ENCODE data around the gene FBXL19. TPM values are rescaled to one million over a fixed set of nuclear protein-coding genes. Genes with fewer than 3 reads are reported as not detected.

FBXL19 gene
- total and polyA plus RNA-seq, 2 donors (not counting 1 experiment from before 2014, with no cell fraction given), result 3.1 to 14.5 TPM

DNA sequence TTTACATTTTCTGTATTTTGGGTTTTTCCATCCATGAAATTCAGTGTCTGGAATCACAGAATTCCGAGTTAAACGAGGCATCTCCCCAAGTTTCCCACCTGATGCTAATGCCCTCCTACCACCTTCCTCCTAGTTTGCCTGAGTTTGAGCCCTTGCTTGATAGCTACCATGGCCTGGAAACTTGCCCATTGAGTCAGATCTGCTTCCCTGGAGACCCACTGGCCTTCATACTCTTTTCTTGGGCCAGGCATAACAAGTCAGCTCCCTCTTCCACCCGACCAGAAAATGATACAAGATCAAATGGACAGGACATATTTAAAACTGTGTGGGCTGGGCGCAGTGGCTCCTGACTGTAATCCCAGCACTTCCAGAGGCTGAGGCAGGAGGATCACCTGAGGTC is 44.4 kb downstream of the FBXL19 start:
- H3K4me1 ChIP-seq (ENCODE audit: control insufficient read depth, extremely low read depth, insufficient read depth, low read length), result no peaks in the 10 kb centered on the region
- no peaks in the 10 kb centered on the region for H3K79me2 ChIP-seq (ENCODE audit: control insufficient read depth, insufficient read depth, low read length)
- TF ChIP-seq CTCF (conservative IDR thresholded peaks at IDR 0.05 in 1 of 2, IDR thresholded peaks at IDR 0.05 in 1 of 2; ENCODE audit: low read depth in 1 of 2, low read length in 2 of 2) (no peak), EZH2 (IDR thresholded peaks at IDR 0.05; ENCODE audit: low read length, missing control alignments) (no peak)
- H3K9ac ChIP-seq (ENCODE audit: insufficient read depth, low read length), result no peak overlapping the region
- H3K9me3 ChIP-seq (ENCODE audit: control insufficient read depth, insufficient read depth, low read depth, low read length), result no peaks in the 10 kb centered on the region
- H3K27me3 ChIP-seq (ENCODE audit: control insufficient read depth, insufficient read depth, low read length), result no peaks in the 10 kb centered on the region
- peaks cover 43% of the 10 kb centered on the region for H3K36me3 ChIP-seq (ENCODE audit: control insufficient read depth, insufficient read depth, low read length)
- H3K27ac ChIP-seq (ENCODE audit: insufficient read depth, low read length), result no peak overlapping the region
- no peak overlapping the region for H3K4me2 ChIP-seq (ENCODE audit: extremely low read depth, insufficient read depth, low read length)
- no peaks in the 10 kb centered on the region for H4K20me1 ChIP-seq (ENCODE audit: control insufficient read depth, extremely low read depth, insufficient read depth, low read length)
- DNase-seq (ENCODE audit: low read depth in 2 of 2), result no peak
- no peak overlapping the region for H3K4me3 ChIP-seq (replicated peaks in 1 of 4; ENCODE audit: control extremely low read depth in 1 of 4, insufficient read depth in 1 of 4, low read depth in 3 of 4, low read length in 4 of 4)
- no peak overlapping the region for H2AFZ ChIP-seq (ENCODE audit: low read length)

DNA sequence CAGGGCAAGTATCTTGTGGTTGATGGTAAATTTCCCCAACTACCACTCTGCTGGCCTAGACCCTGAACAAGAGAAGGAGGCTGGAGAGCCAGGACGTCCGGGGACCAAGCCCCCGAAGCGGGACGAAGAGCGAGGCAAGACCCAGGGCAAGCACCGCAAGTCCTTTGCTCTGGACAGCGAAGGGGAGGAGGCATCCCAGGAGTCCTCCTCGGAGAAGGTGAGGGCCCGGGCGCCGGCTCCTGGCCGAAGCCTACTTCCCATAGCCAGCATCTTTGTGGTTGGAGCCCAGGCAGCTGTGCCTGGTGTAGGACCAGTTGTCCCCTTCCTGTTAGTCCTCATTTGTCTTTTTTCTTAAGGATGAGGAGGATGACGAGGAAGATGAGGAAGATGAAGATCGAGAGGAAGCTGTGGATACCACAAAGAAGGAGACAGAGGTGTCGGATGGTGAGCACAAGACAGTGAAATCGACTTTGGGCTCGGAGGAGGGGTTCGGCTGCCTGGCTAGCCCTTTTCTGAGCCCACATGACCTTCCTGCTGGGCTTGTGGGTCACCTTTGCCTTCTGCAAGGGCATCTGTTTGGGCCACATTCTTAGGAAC is 46.0 kb downstream of the FBXL19 start:
- Histone ChIP-seq H3K79me2 (ENCODE audit: control insufficient read depth, insufficient read depth, low read length) (no peaks in the 10 kb centered on the region), H3K36me3 (ENCODE audit: control insufficient read depth, insufficient read depth, low read length) (peaks cover 48% of the 10 kb centered on the region), H2AFZ (ENCODE audit: low read length) (no peak overlapping the region), H3K4me1 (ENCODE audit: control insufficient read depth, extremely low read depth, insufficient read depth, low read length) (no peaks in the 10 kb centered on the region), H3K4me2 (ENCODE audit: extremely low read depth, insufficient read depth, low read length) (no peak overlapping the region), H4K20me1 (ENCODE audit: control insufficient read depth, extremely low read depth, insufficient read depth, low read length) (no peaks in the 10 kb centered on the region), H3K27me3 (ENCODE audit: control insufficient read depth, insufficient read depth, low read length) (no peaks in the 10 kb centered on the region), H3K27ac (ENCODE audit: insufficient read depth, low read length) (no peak overlapping the region), H3K9me3 (ENCODE audit: control insufficient read depth, insufficient read depth, low read depth, low read length) (no peaks in the 10 kb centered on the region), H3K9ac (ENCODE audit: insufficient read depth, low read length) (no peak overlapping the region), H3K4me3 (replicated peaks in 1 of 4; ENCODE audit: control extremely low read depth in 1 of 4, insufficient read depth in 1 of 4, low read depth in 3 of 4, low read length in 4 of 4) (no peak overlapping the region)
- no peak for DNase-seq (ENCODE audit: low read depth in 2 of 2)
- TF ChIP-seq CTCF (conservative IDR thresholded peaks at IDR 0.05 in 1 of 2, IDR thresholded peaks at IDR 0.05 in 1 of 2; ENCODE audit: low read depth in 1 of 2, low read length in 2 of 2) (no peak), EZH2 (IDR thresholded peaks at IDR 0.05; ENCODE audit: low read length, missing control alignments) (no peak)

DNA sequence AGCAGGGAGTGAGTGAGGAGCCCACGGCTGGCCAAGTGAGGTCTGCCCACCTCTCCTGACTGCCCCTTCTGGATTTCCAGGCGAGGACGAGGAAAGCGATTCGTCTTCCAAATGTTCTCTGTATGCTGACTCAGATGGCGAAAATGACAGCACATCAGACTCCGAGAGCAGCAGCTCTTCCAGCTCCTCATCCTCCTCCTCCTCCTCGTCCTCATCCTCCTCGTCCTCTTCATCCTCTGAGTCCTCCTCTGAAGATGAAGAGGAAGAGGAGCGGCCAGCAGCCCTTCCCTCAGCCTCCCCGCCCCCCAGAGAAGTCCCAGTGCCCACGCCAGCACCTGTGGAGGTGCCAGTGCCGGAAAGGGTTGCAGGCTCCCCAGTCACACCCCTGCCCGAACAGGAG is 47.9 kb downstream of the FBXL19 start:
- Histone ChIP-seq H3K4me1 (ENCODE audit: control insufficient read depth, extremely low read depth, insufficient read depth, low read length) (no peaks in the 10 kb centered on the region), H3K79me2 (ENCODE audit: control insufficient read depth, insufficient read depth, low read length) (no peaks in the 10 kb centered on the region), H3K36me3 (ENCODE audit: control insufficient read depth, insufficient read depth, low read length) (peaks cover 36% of the 10 kb centered on the region), H3K4me2 (ENCODE audit: extremely low read depth, insufficient read depth, low read length) (no peak overlapping the region), H4K20me1 (ENCODE audit: control insufficient read depth, extremely low read depth, insufficient read depth, low read length) (no peaks in the 10 kb centered on the region), H2AFZ (ENCODE audit: low read length) (no peak overlapping the region), H3K27ac (ENCODE audit: insufficient read depth, low read length) (no peak overlapping the region), H3K9me3 (ENCODE audit: control insufficient read depth, insufficient read depth, low read depth, low read length) (no peaks in the 10 kb centered on the region), H3K27me3 (ENCODE audit: control insufficient read depth, insufficient read depth, low read length) (no peaks in the 10 kb centered on the region), H3K9ac (ENCODE audit: insufficient read depth, low read length) (no peak overlapping the region), H3K4me3 (replicated peaks in 1 of 4; ENCODE audit: control extremely low read depth in 1 of 4, insufficient read depth in 1 of 4, low read depth in 3 of 4, low read length in 4 of 4) (no peak overlapping the region)
- DNase-seq (ENCODE audit: low read depth in 2 of 2), result no peak
- TF ChIP-seq EZH2 (IDR thresholded peaks at IDR 0.05; ENCODE audit: low read length, missing control alignments) (no peak), CTCF (conservative IDR thresholded peaks at IDR 0.05 in 1 of 2, IDR thresholded peaks at IDR 0.05 in 1 of 2; ENCODE audit: low read depth in 1 of 2, low read length in 2 of 2) (no peak)

Measured in fibroblast of lung (primary cell).